ENCODE data around the gene PLCL2.

PLCL2 gene

DNA sequence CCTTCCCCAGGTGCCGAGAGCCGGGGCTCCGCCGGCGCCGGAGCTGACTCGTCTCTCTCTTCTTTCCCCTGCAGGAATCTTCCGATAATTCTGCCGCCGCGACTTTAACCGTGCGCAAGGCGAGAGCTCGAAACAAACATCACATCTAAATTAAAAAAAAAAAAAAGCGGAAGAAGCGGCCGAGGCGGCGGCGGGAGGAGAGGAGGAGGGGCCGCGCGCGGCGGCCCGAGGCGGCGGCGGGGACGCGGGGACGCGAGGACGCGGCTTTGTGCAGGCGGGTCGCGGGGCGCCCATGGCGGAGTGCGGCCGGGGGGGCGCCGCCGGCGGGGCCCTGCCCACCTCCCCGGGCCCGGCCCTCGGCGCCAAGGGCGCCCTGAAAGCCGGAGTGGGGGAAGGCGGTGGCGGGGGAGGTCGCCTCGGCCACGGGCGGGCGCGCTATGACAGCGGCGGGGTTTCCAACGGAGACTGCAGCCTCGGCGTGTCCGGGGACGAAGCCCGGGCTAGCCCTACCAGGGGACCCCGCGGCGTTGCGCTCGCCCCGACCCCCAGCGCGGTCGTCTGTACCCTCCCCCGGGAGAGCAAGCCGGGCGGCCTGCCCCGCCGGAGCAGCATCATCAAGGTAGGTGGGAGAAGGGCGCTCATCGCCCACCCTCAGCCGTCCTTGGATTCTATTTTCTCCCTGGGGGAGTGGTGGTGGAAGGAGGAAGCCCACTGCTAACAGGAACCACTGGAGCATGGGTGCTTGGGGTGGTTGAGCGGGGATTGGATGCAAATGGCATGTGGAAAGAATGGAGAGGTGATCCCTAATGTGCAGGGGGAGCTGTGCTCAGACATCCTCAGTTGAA, at the start of gene PLCL2:
TSS of gene PLCL2 (plus strand) at position 208 of the 845 bp plus-strand sequence. CDS start at position 293, 85 bp downstream.
- DNase-seq = peak; percentile 86

DNA sequence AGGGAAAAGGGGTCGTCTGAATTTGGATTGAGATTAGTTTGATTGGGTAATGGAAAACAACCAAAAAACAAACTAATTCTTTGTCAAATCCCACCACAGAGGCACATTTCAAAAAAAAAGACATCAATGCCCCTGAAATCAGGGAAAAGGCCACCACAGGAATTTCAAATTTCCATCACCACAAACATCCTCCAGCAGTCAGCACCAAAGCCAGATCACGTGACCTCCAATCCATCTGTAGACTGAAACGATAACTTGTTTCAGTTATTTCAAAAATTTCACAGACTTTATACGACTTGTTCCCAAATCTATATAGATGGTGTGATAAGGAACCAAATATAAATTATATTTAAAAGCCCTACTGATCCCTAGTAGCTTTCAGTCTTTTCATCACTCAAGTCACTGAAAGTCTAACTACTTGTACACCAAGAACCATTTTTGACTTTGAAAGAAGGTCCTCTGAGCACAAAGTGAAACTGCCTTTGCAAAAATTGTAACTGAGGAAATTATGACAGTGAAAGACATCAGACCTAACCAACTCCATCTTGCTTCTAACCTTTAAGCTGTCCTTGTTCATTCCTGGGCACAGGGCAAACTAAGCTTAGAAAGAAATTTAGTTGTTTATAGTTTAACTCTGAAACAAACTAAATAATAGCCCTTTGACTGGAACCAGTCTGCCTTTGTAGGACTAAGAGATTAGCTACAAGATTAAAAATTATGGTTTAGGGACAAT, 48.1 kb upstream of the PLCL2 start:
- DNase-seq = no peak

DNA sequence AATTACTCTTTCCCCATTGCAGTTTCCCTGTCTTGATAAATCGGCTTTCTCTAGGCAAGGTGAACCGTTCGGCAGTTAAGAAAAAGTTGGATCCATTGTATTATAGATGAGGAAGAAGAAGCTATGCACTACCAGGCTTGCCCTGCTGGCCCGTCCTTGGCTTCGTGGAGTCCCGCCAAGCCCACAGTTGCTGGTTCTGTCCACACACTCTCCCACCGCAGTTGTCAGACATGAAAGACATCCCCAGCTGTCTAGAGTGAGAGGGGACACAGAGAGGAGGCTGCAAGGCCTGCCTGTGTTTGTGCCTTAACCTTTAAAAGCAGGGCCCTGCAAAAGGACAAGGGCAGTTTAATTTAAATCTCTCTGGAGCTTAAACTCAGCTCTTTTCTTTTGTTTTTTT, 47.2 kb upstream of the PLCL2 start:
- DNase-seq = peak; percentile 4

- DNase-seq = no peak
Measured at GRCh38 chr3:16838561-16838960, 46.2 kb upstream of the PLCL2 start.

DNA sequence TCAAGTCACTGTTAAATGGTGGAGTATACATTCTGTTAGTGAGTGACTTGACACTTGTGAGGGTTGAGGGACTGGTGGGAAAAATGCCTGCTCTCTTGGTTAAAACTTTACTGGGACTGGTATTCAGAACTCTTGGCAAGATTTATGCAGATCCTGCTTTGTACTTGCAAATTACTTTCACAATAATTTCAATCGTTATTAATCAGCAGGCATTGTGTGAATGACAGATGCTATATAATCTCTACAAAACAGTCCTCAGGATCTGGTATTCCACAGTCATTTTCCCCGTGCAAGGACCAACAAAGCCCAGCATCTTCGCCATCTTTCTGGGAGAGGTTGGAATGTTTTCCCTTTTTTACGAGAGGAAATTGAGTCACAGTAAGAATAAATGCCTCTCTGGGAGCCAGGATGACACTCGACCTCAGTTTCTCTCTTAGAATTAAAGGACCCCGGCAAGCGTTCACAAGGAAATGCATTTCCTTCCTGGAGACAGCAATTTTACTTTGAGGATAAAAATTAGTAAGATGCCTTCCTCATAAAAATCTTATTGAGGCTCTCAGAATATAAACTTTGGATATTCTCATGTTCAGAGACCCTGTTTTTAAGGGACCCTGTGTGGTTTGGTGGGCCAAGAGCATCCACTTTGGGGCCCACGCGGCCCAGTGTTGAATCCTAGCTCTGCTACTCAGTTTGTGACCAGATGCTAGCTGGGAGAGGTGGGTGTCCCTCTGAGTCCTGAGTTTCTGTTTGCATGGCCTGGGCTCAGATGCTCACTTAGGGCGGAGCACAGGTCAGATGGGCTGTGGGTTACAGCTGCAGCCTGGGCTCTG, 45.3 kb upstream of the PLCL2 start:
- no peak for DNase-seq

GRCh38 chr3:16840101-16840424, 44.7 kb upstream of the PLCL2 start:
- no peak for DNase-seq

DNA sequence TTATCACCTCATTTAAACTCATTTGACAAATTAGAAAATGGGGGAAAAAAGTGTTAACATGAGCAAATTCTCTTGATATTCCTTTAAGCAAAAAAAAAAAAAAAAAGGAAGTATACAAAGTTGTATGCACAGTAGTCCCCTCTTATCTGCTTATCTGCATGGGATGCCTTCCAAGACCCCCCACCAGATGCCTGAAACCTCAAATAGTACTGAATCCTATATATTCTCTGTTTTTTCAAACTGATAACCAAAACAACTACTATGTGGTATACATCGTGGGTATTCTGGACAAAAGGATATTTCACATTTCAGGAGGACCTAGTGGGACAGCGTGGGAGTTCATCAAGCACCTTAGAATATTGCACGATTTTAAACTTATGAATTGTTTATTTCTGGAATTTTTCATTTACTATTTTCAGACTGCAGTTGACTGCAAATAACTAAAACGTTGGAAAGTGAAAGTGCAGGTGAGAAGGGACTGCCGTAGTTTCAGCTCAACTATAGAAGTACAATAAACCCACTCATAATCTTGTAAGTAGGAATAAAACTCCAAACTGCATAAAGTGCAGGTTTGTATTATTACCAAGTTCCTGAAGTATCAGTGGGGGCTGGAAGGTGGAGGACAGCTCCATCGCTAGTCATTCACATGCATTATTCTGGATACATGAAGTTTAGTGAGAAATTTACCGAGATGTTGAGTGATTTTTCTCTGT, 43.6 kb upstream of the PLCL2 start:
- no peak for DNase-seq

GRCh38 chr3:16841904-16842271, 42.9 kb upstream of the PLCL2 start:
- DNase-seq = peak; percentile 47

DNA sequence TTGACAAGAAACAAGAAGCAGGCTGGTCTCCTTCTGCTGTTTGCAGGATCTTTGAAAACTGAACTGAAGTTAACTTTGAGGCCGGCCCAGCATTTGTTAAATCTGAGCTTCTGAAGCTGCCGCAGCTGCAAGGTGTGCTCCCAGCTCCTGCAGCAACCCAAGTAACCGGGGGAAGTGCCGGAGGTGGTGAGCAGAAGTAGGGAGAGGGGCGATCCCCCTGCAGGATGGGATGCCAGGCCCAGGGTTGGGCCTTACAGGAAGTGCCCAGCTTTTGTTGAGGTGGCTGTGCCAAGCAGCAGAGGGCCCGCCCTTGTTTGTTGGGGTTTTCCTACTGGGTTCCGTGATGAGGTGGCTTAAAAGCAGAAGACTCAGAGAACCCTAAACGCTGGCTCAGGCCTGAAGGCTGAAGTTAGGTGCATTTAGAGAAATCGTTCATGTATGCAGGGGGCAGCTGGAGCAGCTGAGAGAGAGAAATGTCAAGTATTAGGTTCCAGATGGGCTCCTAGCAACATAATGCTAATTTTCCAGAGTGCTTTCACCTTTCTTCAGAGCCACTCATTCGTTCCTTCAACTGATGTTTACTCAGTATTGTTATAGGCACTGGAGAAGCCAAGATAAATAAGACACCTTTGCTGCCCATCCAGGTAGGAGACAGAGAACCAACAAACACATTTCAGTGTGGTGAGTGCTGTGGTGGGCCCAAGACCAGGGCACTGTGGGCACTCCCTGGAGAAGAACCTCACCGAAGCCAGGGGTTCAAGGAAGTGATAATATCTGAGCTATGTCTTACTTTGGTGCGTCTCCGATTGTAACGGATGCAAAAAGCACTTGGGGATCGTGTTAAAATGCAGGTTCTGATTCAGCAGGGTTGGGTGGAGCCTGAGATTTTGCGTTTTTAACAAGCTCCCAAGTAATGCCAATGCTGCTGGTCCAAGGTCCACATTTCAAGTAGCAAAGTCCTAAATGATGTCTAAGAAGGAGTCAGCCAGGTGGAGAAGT, 42.2 kb upstream of the PLCL2 start:
- DNase-seq = peak; percentile 77

- no peak for DNase-seq
Measured at GRCh38 chr3:16844222-16844621, 40.5 kb upstream of the PLCL2 start.

DNA sequence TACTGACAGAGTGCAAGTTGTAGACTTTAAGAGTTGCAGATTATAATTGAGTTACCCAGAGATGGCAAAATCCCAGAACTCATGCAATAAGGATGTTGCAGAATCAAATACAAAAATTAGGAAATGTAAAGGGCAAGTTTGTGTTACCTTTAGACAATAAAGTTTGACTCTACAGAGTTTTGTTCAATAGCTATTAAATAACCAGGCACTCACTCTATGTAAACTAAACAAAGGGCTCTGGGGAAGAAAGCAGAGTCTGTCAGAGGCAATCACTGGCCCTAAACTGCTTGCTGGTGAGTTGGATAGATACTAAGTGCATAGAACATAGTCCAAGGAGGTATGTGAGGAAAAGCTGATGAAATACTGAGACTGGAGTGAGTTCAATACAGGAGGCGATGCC, 40.0 kb upstream of the PLCL2 start:
- DNase-seq = no peak

DNA sequence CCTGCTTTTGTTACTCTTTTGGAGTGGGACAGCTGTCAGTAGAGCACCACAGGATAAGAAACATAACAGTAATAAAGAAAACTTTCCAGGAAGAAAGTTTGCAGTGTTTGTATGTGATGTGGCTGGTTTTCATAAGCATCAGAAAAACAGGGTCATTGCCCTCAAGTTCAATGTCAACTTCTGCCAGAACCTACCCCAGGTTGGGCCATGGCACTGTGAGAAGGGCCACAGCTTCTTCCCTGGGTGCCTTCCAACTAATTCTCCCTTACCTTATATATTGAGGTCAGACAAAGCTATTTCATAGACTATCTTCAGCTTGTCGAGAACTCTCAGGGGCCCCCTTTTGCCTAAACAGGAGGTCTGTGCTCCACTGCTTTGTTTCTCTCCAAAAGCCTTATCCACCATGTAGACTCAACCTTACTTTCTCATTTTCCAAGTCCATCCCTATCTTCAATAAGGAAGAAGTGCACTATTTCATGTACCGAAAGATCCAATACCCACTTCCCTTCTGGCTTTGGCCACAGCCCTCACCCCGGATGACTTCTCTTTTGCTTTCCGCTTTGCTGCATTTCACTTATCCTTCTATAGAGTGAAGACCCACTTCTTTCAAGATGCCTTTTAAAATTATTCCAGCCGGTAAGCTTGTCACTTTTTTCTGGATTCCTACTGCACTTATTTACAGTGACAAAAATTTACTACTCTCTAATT, 38.2 kb upstream of the PLCL2 start:
- DNase-seq = no peak

- DNase-seq = no peak
Measured at GRCh38 chr3:16848007-16848406, 36.7 kb upstream of the PLCL2 start.

- DNase-seq = peak; percentile 83
Measured at GRCh38 chr3:16849229-16849628, 35.5 kb upstream of the PLCL2 start.

- no peak for DNase-seq
Measured at GRCh38 chr3:16849795-16850194, 35.0 kb upstream of the PLCL2 start.

DNA sequence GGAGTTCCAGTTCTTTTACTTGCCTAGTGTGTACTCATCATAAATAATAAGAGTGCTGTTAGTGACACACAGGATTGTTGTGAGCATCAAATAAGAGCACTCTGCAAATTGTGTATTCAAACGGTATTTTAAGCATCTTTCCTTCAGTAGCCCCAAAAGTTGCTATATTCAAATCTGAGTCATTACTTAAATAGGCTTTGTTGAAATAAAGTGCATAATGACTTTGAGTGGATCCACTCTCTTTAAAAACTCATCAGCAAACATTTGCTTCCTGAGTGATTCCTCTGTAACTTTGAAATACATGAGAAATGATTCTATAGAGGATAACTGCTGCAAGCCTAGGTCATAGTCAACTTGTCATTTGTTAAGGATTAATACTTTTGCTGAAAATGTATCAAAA, 29.3 kb upstream of the PLCL2 start:
- no peak for DNase-seq

- DNase-seq = no peak
Measured at GRCh38 chr3:16860234-16860633, 24.5 kb upstream of the PLCL2 start.

- no peak for DNase-seq
Measured at GRCh38 chr3:16861432-16861831, 23.3 kb upstream of the PLCL2 start.

GRCh38 chr3:16864610-16865313, 20.0 kb upstream of the PLCL2 start:
- DNase-seq = no peak

DNA sequence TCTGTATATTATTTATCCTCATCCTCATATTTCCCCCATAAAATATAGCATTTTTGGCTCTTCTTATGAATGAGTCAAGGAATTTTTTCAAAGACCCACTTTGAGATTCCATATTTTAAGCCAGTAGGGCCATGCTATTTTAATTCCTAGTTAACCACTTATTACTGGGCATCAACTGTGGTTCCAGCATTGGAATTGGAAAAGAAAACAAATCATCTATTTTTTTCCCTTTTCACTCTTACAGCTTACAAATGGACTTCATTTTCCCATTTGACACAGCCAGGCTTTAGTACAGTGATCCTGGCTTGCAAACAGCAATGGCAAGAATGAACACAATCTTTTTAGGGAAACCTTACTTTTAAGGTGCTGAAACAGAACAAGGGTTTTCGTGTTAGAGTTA, 19.4 kb upstream of the PLCL2 start:
- DNase-seq = no peak

Measured in CD4-positive, alpha-beta T cell treated with Interleukin-6 for 4 hours (primary cell).